Kidney tubule cell (primary cell): ENCODE measurements around the gene GCK.
A peak's percentile ranks its signal among the peaks of the same experiment; 100 is the strongest.

ENCODE experiments used
- DNase-seq: peaks from one replicate; pipeline ENCODE4 v3.0.0-alpha.2; 2018; ENCODE audit warnings: low spot score

The GCK gene

GRCh38 chr7:44155191-44156185 is 33.8 kb downstream of the GCK start:
- DNase-seq = no peak

- no peak for DNase-seq
Observed at GRCh38 chr7:44154703-44155102, 34.5 kb downstream of the GCK start.

DNA sequence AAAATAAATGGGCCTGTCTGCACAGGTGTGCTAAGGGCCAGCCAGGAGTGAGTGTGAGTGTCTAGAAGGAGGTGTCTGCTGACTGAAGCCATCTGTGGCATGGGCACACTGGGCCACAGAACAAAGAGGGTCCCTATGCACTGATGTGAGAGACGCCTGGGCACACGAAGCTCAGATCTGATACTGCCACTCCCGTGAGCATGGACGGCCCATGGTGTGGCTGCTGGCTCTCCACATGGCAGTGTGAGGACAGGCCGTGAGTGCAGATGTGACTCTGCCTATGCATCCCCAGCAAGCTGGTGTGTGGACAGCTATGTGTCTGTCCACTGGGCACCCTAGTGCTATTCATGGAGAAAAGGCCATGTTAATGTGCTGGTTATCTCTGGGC is 35.3 kb downstream of the GCK start:
- no peak for DNase-seq

GRCh38 chr7:44152971-44153947 is 36.0 kb downstream of the GCK start:
- no peak for DNase-seq

DNA sequence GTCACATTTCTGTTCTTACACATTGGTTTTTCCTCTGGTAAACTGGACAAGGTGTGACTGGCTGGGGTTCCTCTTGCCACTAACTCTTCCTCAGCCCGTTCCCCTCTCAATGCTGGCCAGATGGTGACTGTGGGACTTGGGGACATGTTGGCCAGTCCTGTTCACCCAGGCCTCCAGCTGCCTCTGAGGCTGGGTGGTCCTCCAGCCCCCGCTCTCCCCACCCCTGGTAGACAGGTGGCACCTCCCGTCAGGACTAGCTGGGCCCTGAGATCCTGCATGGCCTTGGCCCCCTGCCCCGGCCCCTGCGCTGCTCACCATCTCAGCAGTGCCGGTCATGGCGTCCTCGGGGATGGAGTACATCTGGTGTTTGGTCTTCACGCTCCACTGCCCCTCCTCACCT is 37.3 kb downstream of the GCK start:
- DNase-seq = no peak

- no peak for DNase-seq
Observed at GRCh38 chr7:44150966-44151941, 38.0 kb downstream of the GCK start.

GRCh38 chr7:44150466-44150832 is 38.8 kb downstream of the GCK start:
- peak; percentile 30 for DNase-seq

- DNase-seq = no peak
Observed at GRCh38 chr7:44149571-44150465, 39.4 kb downstream of the GCK start.

GRCh38 chr7:44148961-44149536 is 40.2 kb downstream of the GCK start:
- DNase-seq = no peak

DNA sequence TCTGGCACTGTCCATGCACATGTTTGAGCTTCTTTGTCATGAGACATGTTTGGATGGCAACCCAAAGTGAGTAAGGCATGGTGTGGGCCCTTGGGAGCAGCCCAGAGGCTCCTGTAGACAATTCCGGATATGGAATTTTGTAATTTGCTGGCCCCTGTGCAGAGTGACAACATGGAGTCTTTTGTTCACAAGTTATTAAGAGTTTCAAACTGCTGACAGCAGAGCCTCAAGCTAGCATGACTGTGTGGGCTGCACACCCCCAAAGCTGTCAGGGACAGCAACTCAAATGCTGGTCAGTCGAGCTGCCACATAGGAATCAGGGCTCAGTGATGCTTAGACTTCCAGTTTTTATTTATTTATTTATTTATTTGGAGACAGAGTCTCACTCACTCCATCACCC is 41.1 kb downstream of the GCK start:
- DNase-seq = no peak

- DNase-seq = no peak
Observed at GRCh38 chr7:44147026-44147991, 41.9 kb downstream of the GCK start.

- peak; percentile 52 for DNase-seq
Observed at GRCh38 chr7:44145969-44146911, 43.0 kb downstream of the GCK start.

- DNase-seq = no peak
Observed at GRCh38 chr7:44145479-44145968, 43.7 kb downstream of the GCK start.

GRCh38 chr7:44144968-44145478 is 44.2 kb downstream of the GCK start:
- DNase-seq = no peak

- no peak for DNase-seq
Observed at GRCh38 chr7:44144426-44144967, 44.7 kb downstream of the GCK start.

DNA sequence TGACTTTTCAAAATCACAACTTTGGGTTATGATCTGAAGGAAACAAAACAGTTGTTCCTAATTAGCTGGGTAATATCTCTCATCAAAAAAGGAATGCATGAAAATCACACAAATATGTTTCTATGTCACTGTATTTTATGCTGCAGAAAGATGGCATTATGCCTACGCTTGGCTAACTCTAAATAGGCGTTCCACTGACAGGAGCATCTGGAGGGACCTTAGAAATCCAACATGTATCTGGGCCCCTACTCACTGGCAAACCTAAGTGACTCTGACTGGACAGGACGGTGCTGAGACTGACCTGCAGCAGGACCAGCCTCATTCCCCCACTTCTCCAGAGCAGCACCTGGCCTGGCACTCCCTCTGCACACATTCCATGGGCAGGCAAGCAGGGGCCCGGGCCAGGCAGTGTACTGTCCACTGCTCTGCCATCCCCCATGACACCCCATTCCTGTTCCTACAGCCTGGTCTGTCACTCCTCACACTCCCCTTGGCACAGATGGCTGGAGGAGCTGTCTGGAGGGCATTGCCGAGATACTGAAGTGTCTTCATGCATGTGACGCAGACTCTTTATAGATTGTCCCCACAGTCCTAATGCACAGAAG is 45.5 kb downstream of the GCK start:
- DNase-seq = no peak

DNA sequence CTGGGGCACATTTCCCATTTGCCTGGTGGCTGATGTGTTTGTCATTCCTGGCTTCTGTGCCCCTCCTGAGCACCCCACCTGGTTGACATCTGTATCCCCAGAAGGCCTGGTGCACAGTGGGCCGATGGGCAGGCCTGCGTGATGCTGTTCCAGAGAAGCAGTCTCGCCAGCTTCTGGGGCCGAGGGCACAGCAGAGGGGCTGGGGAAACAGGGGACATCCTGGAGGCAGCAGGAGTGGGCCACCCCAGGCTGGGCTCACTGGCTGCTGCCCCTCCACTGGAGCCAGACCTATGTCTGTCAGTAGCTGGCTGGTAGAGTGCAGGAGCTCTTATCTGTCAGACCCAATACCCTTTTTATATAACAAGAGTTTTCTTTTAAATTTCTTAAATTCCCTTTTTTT is 47.2 kb downstream of the GCK start:
- DNase-seq = no peak
